ENCODE results near the gene MZT2B. TPM values are rescaled to one million over a fixed set of nuclear protein-coding genes. Genes with fewer than 3 reads are reported as not detected.

The MZT2B gene
- total and polyA plus RNA-seq, 2 of the 13 experiments (the other 11 are each of a cell fraction or from before 2014, with no cell fraction given), result 253 to 410 TPM

- TF ChIP-seq ZNF354B (CRISPR knock-in tag; IDR thresholded peaks at IDR 0.05) (no peak; the same call in 1 of the 2 replicates), ZNF329 (CRISPR knock-in tag; IDR thresholded peaks at IDR 0.05; ENCODE audit: low read depth) (no peak; the same call in 1 of the 2 replicates), ZSCAN5A (CRISPR knock-in tag; IDR thresholded peaks at IDR 0.05; ENCODE audit: borderline replicate concordance) (peak; percentile 92; the same call in 1 of the 2 replicates), KLF16 (CRISPR knock-in tag; IDR thresholded peaks at IDR 0.05) (peak in 1 of 2 experiments; percentile 94; a peak in 2 of 4 replicates), ZNF24 (IDR thresholded peaks at IDR 0.05) (no peak), SP140L (CRISPR knock-in tag; IDR thresholded peaks at IDR 0.05; ENCODE audit: borderline replicate concordance) (no peak), CHD4 (IDR thresholded peaks at IDR 0.05; ENCODE audit: borderline replicate concordance, low read length) (no peak), ZNF234 (CRISPR knock-in tag; conservative IDR thresholded peaks at IDR 0.05) (no peak), U2AF2 (IDR thresholded peaks at IDR 0.05; ENCODE audit: low read depth, low read length) (no peak), NR1H2 (CRISPR knock-in tag; IDR thresholded peaks at IDR 0.05; ENCODE audit: borderline replicate concordance, low read depth) (no peak), ZNF704 (CRISPR knock-in tag; IDR thresholded peaks at IDR 0.05; ENCODE audit: borderline replicate concordance) (no peak; the same call in 1 of the 2 replicates), CREB3 (CRISPR knock-in tag; IDR thresholded peaks at IDR 0.05) (no peak), NFIB (CRISPR knock-in tag; IDR thresholded peaks at IDR 0.05; ENCODE audit: borderline replicate concordance) (no peak), ONECUT2 (CRISPR knock-in tag; IDR thresholded peaks at IDR 0.05) (no peak), BHLHE40 (IDR thresholded peaks at IDR 0.05; ENCODE audit: low read length) (no peak; the same call in 1 of the 2 replicates), FOXC1 (CRISPR knock-in tag; IDR thresholded peaks at IDR 0.05; ENCODE audit: borderline replicate concordance) (peak; percentile 68; the same call in 1 of the 2 replicates), HMGXB3 (CRISPR knock-in tag; IDR thresholded peaks at IDR 0.05; ENCODE audit: borderline replicate concordance) (no peak), MXI1 (IDR thresholded peaks at IDR 0.05; ENCODE audit: borderline replicate concordance, low read depth, low read length) (peak; percentile 95; the same call in 2 of the 3 replicates), ZNF747 (CRISPR knock-in tag; IDR thresholded peaks at IDR 0.05; ENCODE audit: borderline replicate concordance) (peak; percentile 84), NR3C1 (CRISPR knock-in tag; IDR thresholded peaks at IDR 0.05) (no peak), TFDP2 (CRISPR knock-in tag; IDR thresholded peaks at IDR 0.05) (peak; percentile 100)
Observed at GRCh38 chr2:130181325-130181879, 660 bp upstream of the MZT2B start, which contains the start of gene SMPD4 (continued).

Measured in HepG2 (cell line).